Thoracic aorta (tissue), 2 donors: Measurements from ENCODE around the gene PLS1. TPM values are rescaled to one million over a fixed set of nuclear protein-coding genes. Genes with fewer than 3 reads are reported as not detected.

Experiments
- ATAC-seq: fragments of 150-250 bp; one replicate; pipeline ENCODE4 v1.8.0; 2017; ENCODE audit warnings: low read depth; ENCODE audit not compliant: insufficient number of reproducible peaks, low FRiP score
- DNase-seq: peaks from one replicate; pipeline ENCODE4 v3.0.0-alpha.2; 2020; ENCODE audit warnings: low spot score
- H3K27ac ChIP-seq, 2 donors: fragments of 200-600 bp; sonication (generic); 1 replicate in 1 of 2; 2 replicates in 1 of 2; pipeline ENCODE4 v1.5.1; 2016; ENCODE audit warnings: mild to moderate bottlenecking in 2 of 2, moderate library complexity in 2 of 2
- H3K27me3 ChIP-seq: fragments of 200-600 bp; sonication (generic); replicated peaks from 2 replicates; pipeline ENCODE4 v1.6.0; 2016; ENCODE audit warnings: mild to moderate bottlenecking; ENCODE audit not compliant: insufficient read depth
- H3K36me3 ChIP-seq: fragments of 200-600 bp; sonication (generic); one replicate; pipeline ENCODE4 v1.5.1; 2016
- H3K4me1 ChIP-seq, 2 donors: fragments of 200-600 bp; sonication (generic); 1 replicate in 1 of 2; 2 replicates in 1 of 2; pipeline versions ENCODE4 v1.5.1 to v1.6.0; 2016; ENCODE audit warnings: low read depth in 2 of 2, mild to moderate bottlenecking in 1 of 2; ENCODE audit not compliant: control insufficient read depth in 1 of 2
- H3K4me3 ChIP-seq: fragments of 200-600 bp; sonication (generic); 2 replicates; pipeline ENCODE4 v1.5.1; 2016; ENCODE audit warnings: mild to moderate bottlenecking
- H3K9me3 ChIP-seq: fragments of 200-600 bp; sonication (generic); 2 replicates; pipeline ENCODE4 v1.5.1; 2016
- CTCF ChIP-seq: fragments of 200-600 bp; sonication (generic); IDR thresholded peaks from one replicate; pipeline ENCODE4 v1.5.1; 2019; ENCODE audit warnings: antibody characterized with exemption
- total RNA-seq, 2 donors: library from RNA; depleted of rRNA; stranded (reverse); fragments of >200 nt; gene quantifications; one replicate each; pipeline versions ENCODE4 v1.1.0 to v1.2.3, GENCODE V29; 2016

Gene PLS1
- total RNA-seq, 2 donors from 2014 or later, result 0.54 to 1.4 TPM

GRCh38 chr3:142680710-142681109 lies 84.5 kb downstream of the PLS1 start:
- Histone ChIP-seq H3K4me3 (no peak overlapping the region), H3K36me3 (no peaks in the 10 kb centered on the region), H3K9me3 (no peaks in the 10 kb centered on the region), H3K27me3 (no peaks in the 10 kb centered on the region), H3K27ac (no peak overlapping the region), H3K4me1 (no peaks in the 10 kb centered on the region)
- no peak for TF ChIP-seq CTCF
- DNase-seq, result no peak
- ATAC-seq, result no peak

DNA sequence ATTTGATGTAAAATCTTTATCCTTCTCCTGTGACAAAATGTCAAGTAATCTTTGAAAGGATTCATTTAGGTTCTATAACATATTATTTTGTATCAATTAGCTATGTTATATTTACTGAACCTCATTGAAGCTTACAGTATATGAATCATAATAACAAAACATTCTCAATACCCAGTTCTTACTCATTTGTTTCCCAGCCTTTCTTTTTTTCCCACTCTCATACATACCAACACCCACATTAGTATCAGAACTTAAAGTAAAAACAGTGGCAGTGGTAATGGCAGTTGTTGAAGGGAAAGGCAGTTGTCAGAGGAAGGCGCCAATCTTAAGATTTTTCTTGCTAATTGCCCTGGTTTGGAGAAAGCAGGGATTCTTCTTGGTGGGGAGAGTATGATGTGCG lies 94.4 kb downstream of the PLS1 start:
- Histone ChIP-seq H3K4me1 (no peaks in the 10 kb centered on the region), H3K4me3 (no peak overlapping the region), H3K27me3 (no peaks in the 10 kb centered on the region), H3K27ac (no peak overlapping the region), H3K36me3 (no peaks in the 10 kb centered on the region), H3K9me3 (no peaks in the 10 kb centered on the region)
- DNase-seq (no peak), ATAC-seq (no peak)
- no peak for TF ChIP-seq CTCF

DNA sequence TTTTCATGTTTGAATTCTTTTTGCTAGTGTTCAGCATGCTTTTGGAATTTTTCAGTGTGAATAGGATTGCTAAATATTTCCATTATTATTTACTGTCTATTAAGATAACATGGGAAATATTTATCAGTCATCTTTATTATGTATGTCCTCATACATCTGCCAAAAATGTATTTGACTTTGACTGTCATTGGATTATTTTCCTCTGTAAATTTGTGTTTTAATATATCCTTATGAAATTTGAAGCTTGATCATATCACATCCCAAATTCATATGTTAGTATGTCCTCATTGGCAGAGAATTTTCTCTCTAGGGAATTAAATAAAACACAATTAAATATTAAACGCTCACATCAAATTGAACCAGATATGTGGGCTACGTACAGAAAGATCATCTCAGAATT lies 95.3 kb downstream of the PLS1 start:
- Histone ChIP-seq H3K27me3 (no peaks in the 10 kb centered on the region), H3K27ac (no peak overlapping the region), H3K36me3 (no peaks in the 10 kb centered on the region), H3K4me3 (no peak overlapping the region), H3K9me3 (no peaks in the 10 kb centered on the region), H3K4me1 (no peaks in the 10 kb centered on the region)
- TF ChIP-seq CTCF, result no peak
- no peak for ATAC-seq
- no peak for DNase-seq

DNA sequence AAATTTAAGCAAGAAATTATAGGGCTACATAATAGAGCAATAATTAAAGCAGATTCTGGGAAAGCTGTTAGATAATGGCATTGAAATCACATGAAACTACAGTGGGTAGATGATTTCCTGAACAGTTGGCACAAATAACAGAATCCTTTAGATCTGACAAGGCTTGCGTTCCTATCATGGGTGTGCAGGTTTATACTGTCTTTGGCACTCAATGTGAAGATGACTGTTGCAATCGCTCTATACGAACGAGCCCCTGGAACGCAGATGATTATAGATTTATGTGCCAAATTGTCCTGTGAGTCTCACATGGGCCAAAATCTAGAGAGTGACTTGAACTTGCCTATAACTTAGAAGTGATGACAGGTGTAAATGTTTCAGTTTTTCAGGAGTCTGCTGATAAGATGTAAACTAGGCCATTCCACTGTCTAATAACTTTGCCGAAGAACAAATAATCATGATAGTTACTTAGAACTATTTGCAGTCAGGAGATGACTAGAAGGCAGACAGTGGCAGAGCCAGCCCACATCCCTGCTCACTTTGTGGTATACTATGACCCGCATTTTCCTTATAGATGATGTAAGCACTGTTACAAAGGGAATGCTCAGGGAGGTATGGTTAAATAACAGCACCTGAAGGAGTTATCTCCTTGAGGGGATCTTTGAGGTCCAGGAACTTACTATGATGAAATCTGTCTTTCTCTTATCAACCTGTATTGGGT lies 97.1 kb downstream of the PLS1 start:
- H3K9me3 ChIP-seq, result no peaks in the 10 kb centered on the region
- H3K27me3 ChIP-seq, result no peaks in the 10 kb centered on the region
- ATAC-seq, result no peak
- H3K4me3 ChIP-seq, result no peak overlapping the region
- no peaks in the 10 kb centered on the region for H3K4me1 ChIP-seq
- no peak overlapping the region for H3K27ac ChIP-seq
- H3K36me3 ChIP-seq, result no peaks in the 10 kb centered on the region
- no peak for TF ChIP-seq CTCF
- DNase-seq, result no peak

- no peak for DNase-seq
- H3K4me1 ChIP-seq, result no peaks in the 10 kb centered on the region
- no peak for ATAC-seq
- no peak overlapping the region for H3K4me3 ChIP-seq
- no peaks in the 10 kb centered on the region for H3K36me3 ChIP-seq
- TF ChIP-seq CTCF, result no peak
- H3K27me3 ChIP-seq, result no peaks in the 10 kb centered on the region
- H3K27ac ChIP-seq, result no peak overlapping the region
- H3K9me3 ChIP-seq, result no peaks in the 10 kb centered on the region
Measured at GRCh38 chr3:142694225-142694624, 98.0 kb downstream of the PLS1 start.
